SK-N-DZ (cell line): ENCODE measurements around the gene SLC6A6.

Source experiments
- DNase-seq: peaks from one replicate; pipeline ENCODE4 v3.0.0-alpha.2; 2015; ENCODE audit warnings: low spot score

The SLC6A6 gene

DNA sequence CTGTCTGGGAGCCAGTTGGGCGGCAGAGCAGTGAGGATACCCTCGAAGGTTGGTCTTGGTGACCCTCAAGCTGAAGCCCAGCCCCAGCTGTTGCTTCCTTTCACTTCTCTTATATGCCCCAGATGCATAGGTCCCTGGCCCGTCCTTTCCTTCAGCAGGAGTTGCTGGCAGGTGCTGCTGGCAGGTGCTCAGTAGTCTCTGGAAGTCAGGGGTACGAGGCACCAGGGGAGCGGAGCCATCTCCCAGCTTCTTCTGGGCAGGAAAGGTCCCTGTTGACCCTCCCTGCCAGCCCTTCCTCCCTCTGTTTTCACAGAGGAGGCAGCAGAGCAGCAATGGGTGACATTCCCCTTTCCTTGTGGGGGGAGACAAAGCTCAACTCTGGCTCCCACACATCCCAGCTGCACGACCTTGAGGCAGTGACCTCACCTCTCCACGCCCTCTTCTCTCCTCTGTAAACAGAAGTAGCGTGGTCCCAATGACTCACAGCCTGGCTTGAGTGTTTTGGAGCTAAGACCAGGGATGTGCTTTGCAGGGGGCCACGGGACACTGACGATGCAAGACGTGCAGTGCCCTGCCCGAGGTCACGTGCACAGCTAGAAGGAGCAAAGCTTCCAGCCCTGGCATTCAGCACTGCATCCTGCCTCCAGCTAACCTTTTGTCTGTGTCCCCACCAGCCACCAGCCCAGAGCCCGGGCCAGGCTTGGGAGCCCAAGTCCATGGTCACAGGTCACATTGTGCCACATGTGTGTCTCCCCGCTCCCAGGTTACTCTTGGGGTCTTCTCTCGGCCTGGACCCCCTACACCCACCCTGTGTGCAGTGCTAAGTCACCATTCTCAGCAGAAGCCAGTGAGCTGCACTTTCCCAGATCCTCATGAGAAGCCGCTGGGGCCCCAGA, 49.7 kb downstream of the SLC6A6 start:
- DNase-seq: no peak

DNA sequence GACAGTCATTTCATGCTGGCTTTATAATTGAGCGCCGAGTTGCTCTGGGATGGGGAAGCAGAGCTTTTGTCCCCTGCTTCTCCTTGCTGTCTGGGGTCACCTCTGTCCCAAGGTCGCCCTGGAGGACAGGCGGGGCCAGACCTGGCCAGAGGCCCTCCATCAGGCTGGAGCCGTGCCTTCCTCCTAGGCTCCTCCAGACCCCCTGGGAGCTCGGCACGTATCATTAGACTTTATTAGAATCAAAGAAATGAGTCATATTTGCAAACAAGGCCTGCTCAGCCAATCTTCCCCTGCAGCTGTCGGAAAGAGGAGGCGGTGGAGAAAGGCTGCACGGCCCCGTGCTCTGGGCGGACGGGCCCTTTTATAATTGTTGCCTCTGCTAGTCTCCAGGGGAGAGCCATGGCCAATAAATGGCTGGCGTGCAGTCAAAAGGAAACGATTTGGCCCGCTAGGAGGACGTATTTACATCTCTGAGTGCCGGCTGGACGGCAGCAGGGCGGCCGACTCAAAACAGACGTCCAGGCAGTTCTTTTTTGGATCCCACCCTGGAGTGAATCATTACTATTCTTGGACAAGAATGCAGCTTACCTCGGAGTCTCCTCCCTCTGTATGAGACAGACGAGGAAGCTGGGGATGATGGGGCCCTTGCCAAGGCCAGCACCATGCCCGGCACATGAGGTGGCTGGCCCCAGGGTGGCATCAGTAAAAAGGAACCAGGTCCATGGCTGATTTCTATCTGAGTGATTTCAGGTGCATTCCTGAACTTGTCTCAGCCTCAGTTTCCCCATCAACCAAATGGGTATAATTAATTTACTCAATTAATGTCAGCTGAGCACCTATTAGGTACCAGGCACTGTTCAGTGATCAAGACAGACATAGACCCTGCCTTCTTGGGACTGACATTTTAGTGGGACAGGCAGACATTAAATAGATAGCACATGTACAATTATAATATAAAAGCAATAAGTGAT, 50.6 kb downstream of the SLC6A6 start:
- DNase-seq: no peak

DNA sequence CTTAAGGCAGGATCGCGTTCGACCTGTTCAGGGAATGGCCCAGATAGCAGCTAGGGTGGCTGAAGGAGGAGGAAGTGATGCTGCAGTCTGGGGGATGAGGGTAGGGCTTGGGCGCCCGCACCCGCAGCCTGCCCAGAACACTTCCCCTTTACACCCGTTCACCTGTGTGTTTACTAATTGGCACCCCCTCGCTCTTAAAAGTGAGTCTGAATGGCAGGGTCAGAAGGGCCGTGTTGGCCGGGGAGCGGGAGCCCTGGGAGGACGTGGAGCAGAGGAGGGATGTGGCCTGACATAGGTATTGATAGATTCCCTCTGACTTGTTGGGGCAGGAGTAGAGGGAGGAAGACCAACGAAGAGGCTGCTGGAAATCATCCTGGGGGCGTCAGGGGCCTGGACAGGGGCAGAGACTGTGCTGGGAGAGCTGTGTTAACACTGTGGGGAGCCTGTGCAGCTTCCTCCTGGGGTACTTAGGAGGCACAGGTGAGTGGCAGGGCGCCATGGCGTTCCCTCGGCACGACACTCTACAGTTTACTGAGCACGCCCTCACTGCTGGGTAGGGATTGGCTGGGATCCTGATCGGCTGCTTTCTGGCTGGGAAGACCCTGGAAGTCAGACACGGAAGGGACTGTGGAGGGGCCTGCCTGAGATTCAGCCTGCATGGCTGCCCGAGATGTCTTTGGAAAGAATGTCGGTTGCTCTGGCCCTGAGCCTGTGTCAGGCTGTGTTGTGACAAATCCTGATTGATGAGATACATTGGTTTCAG, 51.7 kb downstream of the SLC6A6 start:
- no peak for DNase-seq

DNA sequence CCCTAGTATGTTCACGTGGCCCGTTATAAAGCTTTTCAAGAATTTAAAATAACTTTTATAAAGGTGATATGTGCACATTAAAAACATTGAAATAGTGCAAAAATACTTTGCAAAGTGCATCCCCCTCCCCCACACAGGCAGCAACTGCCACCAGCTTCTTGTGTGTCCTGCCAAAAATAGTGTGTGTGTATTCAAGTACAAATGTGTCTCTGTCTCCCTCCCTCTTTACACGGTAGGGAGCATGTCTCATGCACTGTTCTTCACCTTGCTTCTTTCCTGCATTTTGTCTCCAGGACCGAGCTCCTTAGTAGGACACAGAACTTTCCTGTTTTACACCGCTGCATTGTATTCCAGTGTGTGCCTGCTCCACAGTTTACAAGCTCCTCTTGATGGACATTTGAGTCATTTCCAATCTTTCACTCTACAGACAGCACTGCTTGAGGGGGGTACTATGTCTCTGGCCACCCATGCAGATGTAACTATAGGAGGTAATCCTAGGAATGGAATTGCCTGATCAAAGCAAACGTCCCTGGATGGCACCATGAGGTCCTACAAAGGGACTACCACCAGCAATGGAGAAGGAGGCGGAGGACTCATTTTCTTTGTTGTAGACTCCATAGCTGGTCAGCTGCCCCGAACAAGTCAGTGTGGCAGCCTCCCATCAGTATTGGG, 52.4 kb downstream of the SLC6A6 start:
- DNase-seq: no peak

DNA sequence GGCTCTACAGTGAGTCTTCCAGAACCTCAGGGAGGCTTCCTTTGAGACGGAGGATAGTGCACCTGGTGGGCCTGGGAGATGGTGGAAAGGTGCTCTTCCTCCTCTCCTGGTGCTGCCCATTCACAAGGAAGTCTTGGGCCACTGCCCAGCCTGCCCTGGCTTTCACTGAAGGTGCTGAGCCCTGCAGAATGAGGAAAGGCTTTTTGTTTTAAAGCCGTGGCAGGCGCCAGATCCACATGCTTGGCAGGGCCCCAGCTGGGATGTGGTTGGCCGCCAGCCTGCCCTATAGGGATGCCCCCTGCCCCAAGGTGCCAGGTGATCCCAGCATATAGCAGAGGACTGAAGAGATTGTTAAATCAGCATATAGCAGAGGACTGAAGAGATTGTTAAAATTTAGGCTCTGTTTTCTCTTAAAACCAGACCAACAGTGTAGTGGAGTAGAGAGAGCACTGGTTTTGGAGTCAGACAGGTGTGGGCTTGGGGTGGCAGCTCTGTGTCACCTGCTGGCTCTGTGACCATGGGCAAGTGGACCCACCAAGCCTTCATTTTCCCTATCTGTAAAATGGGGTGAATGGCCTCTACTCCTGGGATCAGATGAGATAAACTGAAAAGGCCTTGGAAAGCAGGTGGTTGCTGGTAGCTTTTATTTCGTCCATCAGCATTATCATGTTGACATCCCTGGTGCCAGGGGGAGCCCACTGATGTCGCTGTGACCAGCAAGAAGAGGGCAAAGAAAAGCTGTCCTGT, 53.3 kb downstream of the SLC6A6 start:
- DNase-seq: no peak

DNA sequence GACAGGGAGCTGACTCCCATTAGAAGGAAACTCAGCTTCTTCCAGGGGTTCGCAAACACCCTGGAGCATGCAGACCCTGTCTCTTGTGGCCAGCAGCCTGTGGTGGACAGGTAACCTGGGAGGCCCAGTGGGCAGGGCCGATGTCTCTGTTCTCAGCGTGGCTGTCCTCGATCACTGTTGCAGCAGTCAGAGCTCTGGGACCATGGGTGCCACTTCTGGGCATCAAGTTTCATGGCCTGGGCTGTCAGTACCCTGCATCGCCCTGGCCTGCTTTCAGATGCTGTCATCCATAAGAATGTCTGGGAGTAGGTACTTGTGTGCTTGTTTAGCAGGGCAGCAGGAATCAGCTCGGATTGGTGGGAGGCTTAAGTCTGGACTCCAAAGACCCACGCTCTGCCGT, 54.4 kb downstream of the SLC6A6 start:
- DNase-seq: no peak

DNA sequence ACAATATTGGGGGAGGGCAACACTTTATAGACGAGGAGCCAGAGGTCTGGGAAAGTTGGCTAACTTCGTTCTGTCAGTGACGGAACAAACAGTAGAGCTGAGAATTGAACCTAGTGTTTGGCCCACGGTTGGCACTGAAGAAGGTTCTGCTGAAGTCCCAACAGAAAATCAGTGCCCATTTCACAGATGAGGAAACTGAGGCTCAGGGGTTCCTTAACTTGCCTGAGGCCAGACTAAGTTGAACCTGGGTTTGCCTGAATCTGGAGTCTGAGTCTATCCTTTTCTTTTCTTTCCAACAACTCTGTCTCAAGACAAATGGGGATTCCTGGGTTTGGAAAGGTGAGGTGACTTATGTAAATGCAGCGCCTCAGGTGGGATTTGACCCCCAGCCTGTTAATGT, 55.1 kb downstream of the SLC6A6 start:
- DNase-seq: no peak

DNA sequence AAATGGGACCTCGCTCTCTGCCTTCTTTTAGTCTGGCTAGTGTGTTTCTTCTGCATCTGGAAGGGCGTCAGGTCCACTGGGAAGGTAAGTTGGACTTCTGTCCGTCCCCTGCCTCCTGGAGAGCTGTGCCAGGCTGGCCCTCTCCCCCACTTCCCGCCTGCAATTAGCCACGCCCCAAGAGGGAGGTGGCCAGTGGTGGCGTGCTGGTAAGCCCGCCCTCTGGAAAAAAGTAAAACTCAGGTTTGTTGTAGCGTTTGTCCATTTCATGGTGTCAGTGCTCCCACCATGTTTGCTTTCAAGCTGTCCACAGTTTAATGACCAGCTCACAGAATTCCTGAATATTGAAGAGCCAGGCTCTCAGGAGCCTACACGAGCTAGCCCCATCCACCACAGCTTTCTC, 55.6 kb downstream of the SLC6A6 start:
- no peak for DNase-seq

DNA sequence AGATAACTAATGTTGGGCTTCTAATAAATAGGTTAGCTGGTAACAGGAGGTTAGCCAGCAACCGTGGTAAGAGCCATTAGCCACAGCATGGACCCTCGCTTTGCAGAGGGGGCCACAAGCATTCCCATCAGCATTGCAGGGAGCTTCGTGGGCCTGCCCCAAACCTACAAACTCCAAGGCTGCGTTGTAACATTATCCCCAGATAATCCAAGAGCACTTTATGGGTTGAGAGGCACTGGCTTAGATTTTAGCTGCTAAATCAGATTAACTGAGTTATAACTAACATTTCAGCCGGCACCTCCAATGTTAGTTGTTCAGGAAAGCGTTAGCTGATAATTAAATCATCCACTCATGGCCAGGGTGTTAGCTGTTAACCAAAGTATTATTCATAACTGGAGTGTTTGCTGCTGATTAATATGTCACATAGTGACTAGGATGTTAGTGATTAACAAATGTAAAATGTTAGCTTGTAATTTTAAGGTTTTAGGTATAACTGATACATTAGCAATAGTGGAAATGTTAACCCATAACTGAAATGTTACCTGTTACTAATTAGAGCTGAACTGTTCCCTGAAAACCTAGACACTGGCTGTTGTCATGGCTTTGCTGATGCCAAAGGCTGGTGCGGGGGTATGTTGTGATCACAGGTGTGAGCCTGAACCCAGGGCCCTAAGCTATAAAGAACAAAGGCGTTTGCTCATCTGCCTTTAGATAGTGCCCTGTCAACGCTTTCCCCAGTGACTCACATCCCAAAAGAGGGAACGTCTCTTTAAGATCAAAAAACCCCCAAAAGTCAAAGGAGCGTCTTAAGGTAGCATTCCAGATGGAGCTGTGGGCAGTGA, 56.2 kb downstream of the SLC6A6 start:
- DNase-seq: no peak

DNA sequence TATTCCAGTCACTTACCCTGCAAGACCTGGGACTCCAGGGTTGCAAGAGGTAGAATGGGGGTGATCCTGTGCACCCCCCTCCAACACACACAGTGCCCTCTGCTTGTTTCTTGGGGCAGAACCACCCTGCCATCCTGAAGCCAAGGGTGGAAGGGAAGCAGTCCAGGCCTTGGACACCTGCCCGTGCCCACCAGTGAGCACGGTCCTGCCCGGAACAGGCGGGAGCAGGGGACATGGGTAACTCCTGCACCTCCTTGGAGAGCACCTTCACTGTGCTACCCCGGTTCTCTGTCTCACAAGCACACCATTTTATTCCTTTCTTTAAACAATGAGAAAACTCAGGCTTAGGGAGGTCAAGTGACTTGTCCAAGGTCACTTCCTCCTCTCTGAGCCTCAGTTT, 57.0 kb downstream of the SLC6A6 start:
- no peak for DNase-seq

DNA sequence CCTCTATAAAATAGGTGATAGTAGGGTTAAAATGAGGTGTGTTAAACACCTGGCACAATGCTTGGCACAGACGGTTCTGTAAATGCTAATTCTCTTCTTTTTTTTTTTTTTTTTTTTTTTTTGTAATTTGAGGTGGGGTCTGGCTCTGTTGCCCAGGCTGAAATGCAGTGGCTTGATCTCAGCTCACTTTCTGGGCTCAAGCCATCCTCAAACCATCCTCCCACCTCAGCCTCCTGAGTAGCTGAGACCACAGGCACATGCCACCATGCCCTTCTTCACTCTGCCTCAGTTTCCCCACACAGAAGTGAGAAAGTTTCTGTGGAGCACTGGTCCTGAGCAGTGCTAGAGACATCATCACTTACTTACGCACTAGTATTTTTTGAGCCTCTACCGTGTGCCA, 57.4 kb downstream of the SLC6A6 start:
- no peak for DNase-seq

DNA sequence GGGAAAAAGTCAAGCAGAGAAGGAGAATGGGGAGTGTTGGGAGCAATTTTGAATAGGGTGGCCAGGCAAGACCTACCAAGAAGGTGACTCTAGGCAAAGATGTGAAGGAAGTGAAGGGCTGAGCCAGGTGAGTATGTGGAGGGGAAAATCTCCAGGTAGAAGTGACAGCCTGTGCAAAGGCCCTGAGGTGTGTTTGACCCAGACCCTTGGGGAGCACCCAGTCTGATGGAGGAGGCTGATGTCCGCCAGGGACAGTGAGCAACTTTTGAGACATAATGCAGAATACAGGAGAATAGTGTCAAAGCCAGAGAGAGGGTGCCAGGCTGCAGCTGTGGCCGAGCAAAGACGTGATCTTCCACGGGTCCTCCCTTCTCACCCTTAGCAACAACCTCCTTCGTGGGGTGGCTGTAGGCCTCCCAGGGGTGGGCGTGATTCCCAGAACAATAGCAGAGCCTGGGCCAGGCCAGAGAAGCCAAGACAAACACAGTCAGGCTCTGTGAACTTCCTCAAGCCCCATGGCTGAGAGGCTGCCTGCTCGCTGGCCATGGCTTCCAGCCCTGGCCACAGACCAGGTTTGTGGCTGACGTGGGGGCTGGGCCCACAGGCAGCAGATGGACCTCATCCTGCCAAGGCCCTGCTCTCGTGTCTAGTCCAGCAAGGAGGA, 58.1 kb downstream of the SLC6A6 start:
- DNase-seq: no peak

DNA sequence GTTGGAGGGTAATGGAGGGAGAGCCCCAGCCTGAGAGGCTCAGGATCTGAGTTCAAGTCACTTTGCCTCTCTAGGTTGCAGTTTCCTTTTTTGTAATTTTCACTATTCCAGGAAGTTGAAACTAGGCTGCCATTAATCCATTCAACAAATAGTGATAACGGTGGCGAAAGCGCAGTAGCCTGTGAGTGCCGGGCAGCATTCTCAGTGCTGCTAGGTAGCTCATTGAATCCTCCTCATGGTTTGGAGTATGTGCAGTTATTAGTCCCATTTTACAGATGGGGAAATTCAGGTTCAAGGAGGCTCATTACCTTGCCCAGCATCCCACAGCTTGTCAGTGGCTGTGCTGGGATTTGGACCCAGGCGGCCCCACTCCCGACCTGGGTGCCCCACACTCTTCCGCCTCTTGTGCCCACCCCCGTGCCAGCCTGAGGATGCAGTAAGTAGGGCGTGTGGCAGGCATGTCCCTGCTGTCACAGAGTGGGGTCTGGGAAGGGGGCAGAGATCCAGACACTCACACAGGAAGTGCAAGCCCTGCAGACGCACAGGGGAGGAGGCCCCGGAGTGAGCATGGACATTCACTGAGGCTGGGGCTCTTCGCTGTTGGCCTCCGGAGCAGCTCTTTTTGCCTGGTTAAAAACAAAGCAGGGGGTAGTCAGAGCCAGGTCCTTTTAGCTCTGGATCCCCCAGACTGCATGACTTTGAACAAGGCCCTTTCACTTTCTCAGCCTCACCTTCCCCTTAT, 58.8 kb downstream of the SLC6A6 start:
- DNase-seq: no peak

DNA sequence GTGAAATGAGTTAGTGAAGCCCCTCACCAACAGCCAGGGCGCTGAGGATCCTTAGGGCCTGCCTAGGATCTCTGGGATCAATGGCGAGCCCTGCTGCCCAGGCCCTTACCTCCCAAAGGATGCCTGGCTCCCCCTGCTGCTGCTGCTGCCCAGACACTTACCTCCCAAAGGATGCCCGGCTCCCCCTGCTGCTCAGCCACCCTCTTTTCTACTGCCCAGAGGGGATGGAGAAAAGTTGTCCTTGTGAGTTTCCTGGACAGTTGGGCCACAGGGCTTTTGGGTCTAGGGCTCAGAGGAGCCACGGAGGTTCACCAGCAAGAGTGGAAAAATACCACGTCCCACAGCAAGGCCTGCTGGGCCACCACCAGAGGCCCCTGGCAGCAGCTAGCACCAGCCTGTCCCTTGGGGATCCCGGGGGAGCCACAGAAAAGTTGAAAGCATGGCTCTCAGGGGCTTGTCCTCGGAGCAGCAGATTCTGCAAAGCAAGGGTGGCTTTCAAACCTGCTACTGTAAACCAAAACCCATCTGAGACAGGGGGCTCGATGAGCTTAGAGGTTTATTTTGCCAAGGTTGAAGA, 59.4 kb downstream of the SLC6A6 start:
- peak; percentile 17 for DNase-seq

DNA sequence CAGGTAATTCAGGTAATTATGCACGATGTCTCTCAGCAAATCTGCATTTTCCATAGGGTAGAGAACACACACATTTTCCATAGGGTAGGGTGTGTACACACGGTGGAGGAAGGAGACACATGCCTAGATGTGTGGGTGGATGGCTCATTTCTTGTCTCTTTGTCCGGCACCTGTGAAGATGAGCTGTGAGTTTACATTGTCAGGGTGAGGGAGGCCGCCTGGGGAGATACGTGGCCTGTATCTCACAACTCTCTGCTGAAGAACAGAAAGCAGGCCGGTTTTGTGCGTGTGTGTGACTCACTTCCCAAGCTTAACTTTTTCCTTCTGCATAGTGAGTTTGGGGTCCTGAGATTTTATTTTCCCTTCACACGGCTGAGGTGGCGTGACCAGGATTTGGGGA, 60.3 kb downstream of the SLC6A6 start:
- DNase-seq: no peak

DNA sequence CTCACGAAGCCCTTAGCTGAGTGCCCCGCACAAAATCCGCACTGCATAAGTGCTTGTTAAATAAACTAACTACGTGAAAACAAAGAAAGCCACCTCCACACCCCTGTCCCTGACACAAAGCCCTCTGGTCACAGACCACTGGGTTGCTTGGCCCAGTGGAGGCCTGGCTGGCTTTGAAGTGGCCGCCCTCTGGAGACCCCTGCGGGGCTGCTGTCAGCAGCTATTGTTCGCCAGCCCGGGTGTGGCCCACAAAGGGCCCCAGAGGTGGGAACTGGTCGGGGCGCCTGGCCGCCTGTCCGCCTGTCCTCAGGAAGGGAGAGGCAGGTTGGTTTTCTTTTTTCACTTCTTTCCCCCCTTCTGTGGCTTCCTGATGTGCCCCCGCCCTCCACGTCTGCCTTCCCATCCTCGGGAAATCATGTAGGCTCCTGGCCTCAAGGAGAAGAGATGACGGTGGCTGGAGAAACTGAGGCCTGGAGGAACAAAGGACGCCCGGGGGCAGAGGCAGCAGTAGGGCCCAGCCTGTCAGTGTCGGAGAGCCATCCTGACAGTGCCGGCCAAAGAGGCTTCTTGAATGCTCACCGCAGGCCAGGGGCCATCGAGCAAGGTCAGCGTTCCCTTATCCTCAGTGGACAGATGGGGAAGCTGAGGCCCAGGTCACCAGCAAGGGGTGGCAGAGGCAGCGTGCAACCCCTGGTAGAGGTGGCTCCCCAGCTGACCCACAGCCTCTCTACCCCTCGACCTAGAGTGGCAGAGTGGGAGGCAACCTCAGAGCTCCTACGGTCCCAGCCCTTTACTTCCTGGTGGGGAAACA, 61.1 kb downstream of the SLC6A6 start:
- no peak for DNase-seq

DNA sequence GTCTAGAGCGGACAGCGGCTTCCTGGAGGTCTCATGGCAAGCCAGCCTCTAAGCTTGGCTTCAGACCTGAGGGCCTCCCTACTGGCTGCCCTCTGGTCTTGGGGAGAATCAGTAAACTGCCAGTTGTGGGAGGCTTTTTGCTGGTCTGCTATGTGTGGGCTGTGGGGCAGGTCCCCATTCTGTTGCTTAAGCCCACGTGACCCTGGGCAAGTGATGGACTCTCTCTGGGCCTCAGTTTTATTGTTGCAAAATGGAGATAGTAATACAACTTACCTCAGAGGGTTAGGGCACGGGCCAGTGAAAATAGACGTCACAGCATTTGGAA, 61.7 kb downstream of the SLC6A6 start:
- DNase-seq: no peak
